Chondrocyte (in vitro differentiated cells): ENCODE data around the gene LRRC40. TPM values are rescaled to one million over a fixed set of nuclear protein-coding genes. Genes with fewer than 3 reads are reported as not detected.
"Not testable (repeated sequence)": the region's sequence is repeated elsewhere in the genome, so short reads cannot be mapped to it uniquely, and the experiment has no call there.

Source experiments
- DNase-seq: peaks from one replicate; pipeline ENCODE4 v3.0.0; 2021; ENCODE audit warnings: mixed read lengths, low spot score
- H3K27ac Mint-ChIP-seq: one replicate; pipeline ENCODE4 v1.8.0; 2021; ENCODE audit warnings: mild to moderate bottlenecking, moderate library complexity, mixed read lengths; ENCODE audit not compliant: unreplicated experiment
- H3K27me3 Mint-ChIP-seq: 2 replicates; pipeline ENCODE4 v1.8.0; 2021; ENCODE audit warnings: low read depth, mixed read lengths
- H3K36me3 Mint-ChIP-seq: 2 replicates; pipeline ENCODE4 v1.8.0; 2021; ENCODE audit warnings: low read depth, mixed read lengths
- H3K4me1 Mint-ChIP-seq: 2 replicates; pipeline ENCODE4 v1.8.0; 2021; ENCODE audit warnings: low read depth, mild to moderate bottlenecking, mixed read lengths
- H3K4me3 Mint-ChIP-seq: one replicate; pipeline ENCODE4 v1.8.0; 2021; ENCODE audit warnings: mild to moderate bottlenecking, moderate library complexity, mixed read lengths; ENCODE audit not compliant: unreplicated experiment
- H3K9me3 Mint-ChIP-seq: 2 replicates; pipeline ENCODE4 v1.8.0; 2021; ENCODE audit warnings: low read depth, mixed read lengths
- total RNA-seq: library from RNA; stranded (reverse); gene quantifications from 3 replicates; pipeline ENCODE4 v1.2.1, GENCODE V29; 2021
- TF ChIP-seq, protein P1 (sequence below): fragments of 200-600 bp; sonication (generic); IDR thresholded peaks from 2 replicates; pipeline ENCODE4 v1.5.0; 2021; ENCODE audit warnings: antibody characterized with exemption, mild to moderate bottlenecking, moderate library complexity

The LRRC40 gene
- total RNA-seq, 1 donor from 2014 or later, result 15.7 TPM

DNA sequence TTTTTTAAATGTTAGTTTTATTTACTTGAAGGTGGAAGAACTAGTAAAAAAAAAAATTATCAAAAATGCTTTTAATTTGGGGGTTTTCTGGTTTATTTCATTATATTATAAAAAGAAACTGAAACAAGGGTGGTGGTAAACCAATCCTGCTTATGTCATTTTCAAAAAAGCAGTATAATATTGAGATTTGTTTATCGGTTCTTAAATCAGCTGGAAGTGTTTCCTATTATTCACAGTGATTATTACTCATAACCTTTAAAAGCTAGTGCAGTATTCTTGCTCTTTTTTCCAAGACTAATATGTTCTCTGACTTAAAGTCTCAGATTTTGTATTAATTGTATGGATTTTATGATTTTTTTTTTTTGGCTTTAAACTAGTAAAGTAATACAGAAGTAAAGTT lies 5.4 kb upstream of the LRRC40 start:
- H3K27ac Mint-ChIP-seq, result no peak overlapping the region
- TF ChIP-seq, protein P1, sequence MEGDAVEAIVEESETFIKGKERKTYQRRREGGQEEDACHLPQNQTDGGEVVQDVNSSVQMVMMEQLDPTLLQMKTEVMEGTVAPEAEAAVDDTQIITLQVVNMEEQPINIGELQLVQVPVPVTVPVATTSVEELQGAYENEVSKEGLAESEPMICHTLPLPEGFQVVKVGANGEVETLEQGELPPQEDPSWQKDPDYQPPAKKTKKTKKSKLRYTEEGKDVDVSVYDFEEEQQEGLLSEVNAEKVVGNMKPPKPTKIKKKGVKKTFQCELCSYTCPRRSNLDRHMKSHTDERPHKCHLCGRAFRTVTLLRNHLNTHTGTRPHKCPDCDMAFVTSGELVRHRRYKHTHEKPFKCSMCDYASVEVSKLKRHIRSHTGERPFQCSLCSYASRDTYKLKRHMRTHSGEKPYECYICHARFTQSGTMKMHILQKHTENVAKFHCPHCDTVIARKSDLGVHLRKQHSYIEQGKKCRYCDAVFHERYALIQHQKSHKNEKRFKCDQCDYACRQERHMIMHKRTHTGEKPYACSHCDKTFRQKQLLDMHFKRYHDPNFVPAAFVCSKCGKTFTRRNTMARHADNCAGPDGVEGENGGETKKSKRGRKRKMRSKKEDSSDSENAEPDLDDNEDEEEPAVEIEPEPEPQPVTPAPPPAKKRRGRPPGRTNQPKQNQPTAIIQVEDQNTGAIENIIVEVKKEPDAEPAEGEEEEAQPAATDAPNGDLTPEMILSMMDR, result no peak
- no peaks in the 10 kb centered on the region for H3K9me3 Mint-ChIP-seq

DNA sequence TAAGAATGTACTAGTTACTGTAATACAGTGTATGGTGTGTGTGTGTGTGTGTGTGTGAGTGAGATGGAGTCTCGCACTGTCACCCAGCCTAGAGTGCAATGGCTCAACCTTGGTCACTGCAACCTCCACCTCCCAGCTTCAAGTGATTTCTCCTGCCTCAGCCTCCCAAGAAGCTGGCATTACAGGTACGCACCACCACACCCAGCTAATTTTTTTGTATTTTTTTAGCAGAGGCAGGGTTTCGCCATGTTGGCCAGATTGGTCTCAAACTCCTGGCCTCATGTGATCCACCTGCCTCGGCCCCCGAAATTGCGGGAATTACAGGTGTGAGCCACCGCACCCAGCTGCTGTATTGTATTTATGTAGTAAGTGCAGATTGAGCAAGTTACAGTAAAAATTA lies 2.9 kb upstream of the LRRC40 start:
- Mint-ChIP-seq H3K9me3 (no peaks in the 10 kb centered on the region), H3K36me3 (peaks cover 2% of the 10 kb centered on the region), H3K27ac (no peak overlapping the region), H3K4me1 (peaks cover 56% of the 10 kb centered on the region), H3K27me3 (no peaks in the 10 kb centered on the region), H3K4me3 (no peak overlapping the region)
- TF ChIP-seq, protein P1, result no peak
- DNase-seq, result no peak

More for the DNA sequence above, 5.4 kb upstream of the LRRC40 start:
- H3K4me1 Mint-ChIP-seq, result peaks cover 41% of the 10 kb centered on the region
- no peak overlapping the region for H3K4me3 Mint-ChIP-seq
- H3K36me3 Mint-ChIP-seq, result peaks cover 2% of the 10 kb centered on the region
- no peak for DNase-seq
- H3K27me3 Mint-ChIP-seq, result no peaks in the 10 kb centered on the region

DNA sequence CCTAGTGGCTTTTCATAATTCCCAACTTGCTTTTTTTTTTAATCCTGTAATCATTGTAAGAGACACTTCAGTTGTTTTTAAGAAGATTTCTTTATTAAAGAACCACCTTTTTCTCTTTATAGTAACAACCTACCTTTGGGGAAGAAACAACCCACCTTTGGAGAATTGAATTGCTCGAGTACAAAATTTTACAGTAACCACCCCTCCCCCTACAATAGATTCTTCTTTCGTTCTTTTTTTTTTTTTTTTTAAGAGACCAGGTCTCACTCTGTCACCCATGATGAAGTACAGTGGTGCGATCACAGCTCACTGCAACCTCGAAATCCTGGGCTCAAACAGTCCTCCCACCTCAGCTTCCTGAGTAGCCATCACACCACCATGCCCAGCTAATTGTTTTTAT lies 2.1 kb upstream of the LRRC40 start:
- H3K9me3 Mint-ChIP-seq, result no peaks in the 10 kb centered on the region
- no peaks in the 10 kb centered on the region for H3K27me3 Mint-ChIP-seq
- peaks cover 2% of the 10 kb centered on the region for H3K36me3 Mint-ChIP-seq
- H3K4me1 Mint-ChIP-seq, result peaks cover 60% of the 10 kb centered on the region
- H3K27ac Mint-ChIP-seq, result peak overlapping the region; percentile 100
- TF ChIP-seq, protein P1, result no peak
- no peak for DNase-seq
- H3K4me3 Mint-ChIP-seq, result peak overlapping the region; percentile 96

DNA sequence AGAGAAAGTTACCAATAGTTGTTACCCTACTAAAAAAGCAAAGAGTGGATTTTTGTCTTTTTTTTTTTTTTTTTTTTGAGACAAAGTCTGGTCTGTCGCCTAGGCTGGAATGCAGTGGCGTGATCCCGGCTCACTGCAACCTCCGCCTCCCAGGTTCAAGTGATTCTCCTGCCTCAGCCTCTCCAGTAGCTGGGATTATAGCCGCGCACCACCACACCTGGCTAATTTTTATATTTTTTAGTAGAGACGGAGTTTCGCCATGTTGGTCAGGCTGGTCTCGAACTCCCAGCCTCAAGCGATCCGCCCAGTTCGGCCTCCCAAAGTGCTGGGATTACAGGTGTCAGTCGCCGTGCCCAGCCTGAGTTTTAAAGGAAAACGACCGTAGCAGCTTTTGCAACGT lies 1.5 kb upstream of the LRRC40 start:
- H3K9me3 Mint-ChIP-seq, H3K36me3 Mint-ChIP-seq, H3K27me3 Mint-ChIP-seq, DNase-seq: not testable (repeated sequence)
- peaks cover 59% of the 10 kb centered on the region for H3K4me1 Mint-ChIP-seq
- H3K4me3 Mint-ChIP-seq, result peak overlapping the region; percentile 96
- peak overlapping the region; percentile 100 for H3K27ac Mint-ChIP-seq

DNA sequence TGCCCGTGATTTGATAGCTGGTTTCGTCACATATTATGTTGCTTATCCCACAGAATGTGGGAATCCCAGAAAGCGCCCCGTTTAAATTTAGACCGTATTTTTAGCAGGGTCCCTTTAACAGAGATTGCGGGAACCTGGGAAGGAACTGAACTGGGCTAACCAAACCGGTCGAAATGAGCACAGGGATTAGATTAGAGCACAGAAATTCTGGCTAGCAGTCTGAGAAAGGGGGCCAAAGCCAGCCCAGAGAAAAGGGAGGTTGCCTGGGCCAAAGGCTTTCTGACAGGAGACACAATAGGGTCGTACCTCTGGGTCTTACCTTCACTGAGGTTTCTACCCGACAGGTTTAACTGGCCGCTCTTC lies 327 bp downstream of the LRRC40 start:
- Mint-ChIP-seq H3K9me3 (no peaks in the 10 kb centered on the region), H3K36me3 (peaks cover 3% of the 10 kb centered on the region), H3K27me3 (no peaks in the 10 kb centered on the region), H3K4me1 (peaks cover 50% of the 10 kb centered on the region), H3K27ac (peak overlapping the region; percentile 100), H3K4me3 (peak overlapping the region; percentile 96)
- TF ChIP-seq, protein P1, result no peak
- no peak for DNase-seq

DNA sequence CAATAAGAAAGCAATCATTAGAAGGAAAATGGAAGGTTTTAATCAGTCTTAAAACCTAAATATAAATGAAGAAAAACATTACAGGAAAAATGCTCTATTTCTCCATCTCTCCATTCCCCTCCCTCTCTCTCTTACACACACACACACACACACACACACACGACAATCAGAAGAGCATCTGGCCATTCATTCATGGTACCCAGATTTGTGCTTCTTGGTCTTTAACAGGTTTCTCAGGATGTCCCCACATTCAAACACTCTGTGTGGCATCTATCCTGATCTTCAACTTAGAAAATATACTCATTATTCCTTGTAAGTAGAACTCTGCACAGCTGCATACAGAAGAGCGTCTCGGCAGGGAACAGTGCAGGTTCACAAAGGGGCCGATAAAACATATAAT lies 779 bp downstream of the LRRC40 start:
- TF ChIP-seq, protein P1, result no peak

More for the DNA sequence above, 779 bp downstream of the LRRC40 start:
- Mint-ChIP-seq H3K9me3 (no peaks in the 10 kb centered on the region), H3K36me3 (peaks cover 1% of the 10 kb centered on the region), H3K27me3 (no peaks in the 10 kb centered on the region), H3K4me3 (peak overlapping the region; percentile 96), H3K27ac (peak overlapping the region; percentile 100), H3K4me1 (peaks cover 46% of the 10 kb centered on the region)
- no peak for DNase-seq
